HEK293 (cell line): Measurements from ENCODE around the gene OBSCN.

ENCODE experiments used
- CTCF ChIP-seq: fragments of 450-650 bp; formaldehyde crosslinking; IDR thresholded peaks from 2 replicates; pipeline ENCODE4 v1.5.1; 2016; ENCODE audit warnings: missing biosample characterization, missing genetic modification characterization
- EGR2 ChIP-seq: fragments of 450-650 bp; formaldehyde crosslinking; IDR thresholded peaks from 2 replicates; pipeline ENCODE4 v1.5.1; 2016; ENCODE audit warnings: low read depth, missing biosample characterization, missing genetic modification characterization
- GLI4 ChIP-seq: fragments of 450-650 bp; formaldehyde crosslinking; IDR thresholded peaks from 2 replicates; pipeline ENCODE4 v1.5.1; 2016; ENCODE audit warnings: missing biosample characterization, missing genetic modification characterization
- INSM2 ChIP-seq: fragments of 450-650 bp; formaldehyde crosslinking; IDR thresholded peaks from 2 replicates; pipeline ENCODE4 v1.5.1; 2016; ENCODE audit warnings: missing biosample characterization, missing genetic modification characterization
- KLF1 ChIP-seq: fragments of 450-650 bp; formaldehyde crosslinking; IDR thresholded peaks from 2 replicates; pipeline ENCODE4 v1.5.1; 2016; ENCODE audit warnings: missing biosample characterization, missing genetic modification characterization
- MEIS1 ChIP-seq: sonication (generic); formaldehyde crosslinking; IDR thresholded peaks from 2 replicates; pipeline ENCODE4 v1.8.1; 2022; ENCODE audit warnings: missing genetic modification reagents, mild to moderate bottlenecking, borderline replicate concordance
- MZF1 ChIP-seq: fragments of 450-650 bp; formaldehyde crosslinking; IDR thresholded peaks from 2 replicates; pipeline ENCODE4 v1.5.1; 2017; ENCODE audit warnings: missing biosample characterization, missing genetic modification characterization, borderline replicate concordance
- OSR2 ChIP-seq: fragments of 450-650 bp; formaldehyde crosslinking; IDR thresholded peaks from 2 replicates; pipeline ENCODE4 v1.5.1; 2016; ENCODE audit warnings: missing biosample characterization, missing genetic modification characterization
- ZBTB8A ChIP-seq: fragments of 450-650 bp; formaldehyde crosslinking; IDR thresholded peaks from 2 replicates; pipeline ENCODE4 v1.5.1; 2016; ENCODE audit warnings: missing biosample characterization, missing genetic modification characterization
- ZNF138 ChIP-seq: fragments of 450-650 bp; formaldehyde crosslinking; IDR thresholded peaks from 2 replicates; pipeline ENCODE4 v1.5.1; 2016; ENCODE audit warnings: missing biosample characterization, missing genetic modification characterization, borderline replicate concordance
- ZNF266 ChIP-seq: fragments of 450-650 bp; formaldehyde crosslinking; IDR thresholded peaks from 2 replicates; pipeline ENCODE4 v1.5.1; 2016; ENCODE audit warnings: missing biosample characterization, missing genetic modification characterization, low read depth
- ZNF274 ChIP-seq, 2 experiments: fragments of 200-500 bp in 1 of 2; fragments of 450-650 bp in 1 of 2; sonication (Bioruptor generic) in 1 of 2; formaldehyde crosslinking in 1 of 2; IDR thresholded peaks; 2 replicates each; pipeline versions ENCODE4 v1.5.1 to v1.6.1; 2014 to 2016; ENCODE audit warnings: borderline replicate concordance in 1 of 2, inconsistent platforms in 1 of 2, low read length in 1 of 2, missing biosample characterization in 1 of 2, missing genetic modification characterization in 1 of 2
- ZNF777 ChIP-seq: fragments of 450-650 bp; formaldehyde crosslinking; IDR thresholded peaks from 2 replicates; pipeline ENCODE4 v1.5.1; 2017; ENCODE audit warnings: missing biosample characterization, missing genetic modification characterization, borderline replicate concordance
- TF ChIP-seq, protein P1 (sequence below): fragments of 450-650 bp; formaldehyde crosslinking; IDR thresholded peaks from 2 replicates; pipeline ENCODE4 v1.5.1; 2017; ENCODE audit warnings: missing biosample characterization, missing genetic modification characterization
- TF ChIP-seq, protein P2 (sequence below): fragments of 450-650 bp; formaldehyde crosslinking; IDR thresholded peaks from 2 replicates; pipeline ENCODE4 v1.5.1; 2016; ENCODE audit warnings: missing biosample characterization, missing genetic modification characterization
- TF ChIP-seq, protein P3 (sequence below): fragments of 450-650 bp; formaldehyde crosslinking; optimal IDR thresholded peaks from 2 replicates; pipeline ENCODE3; 2016; ENCODE audit warnings: missing biosample characterization, mild to moderate bottlenecking, missing genetic modification characterization

OBSCN gene

GRCh38 chr1:228391411-228392020 lies 183.7 kb downstream of the OBSCN start (continued):
- TF ChIP-seq, protein P1, sequence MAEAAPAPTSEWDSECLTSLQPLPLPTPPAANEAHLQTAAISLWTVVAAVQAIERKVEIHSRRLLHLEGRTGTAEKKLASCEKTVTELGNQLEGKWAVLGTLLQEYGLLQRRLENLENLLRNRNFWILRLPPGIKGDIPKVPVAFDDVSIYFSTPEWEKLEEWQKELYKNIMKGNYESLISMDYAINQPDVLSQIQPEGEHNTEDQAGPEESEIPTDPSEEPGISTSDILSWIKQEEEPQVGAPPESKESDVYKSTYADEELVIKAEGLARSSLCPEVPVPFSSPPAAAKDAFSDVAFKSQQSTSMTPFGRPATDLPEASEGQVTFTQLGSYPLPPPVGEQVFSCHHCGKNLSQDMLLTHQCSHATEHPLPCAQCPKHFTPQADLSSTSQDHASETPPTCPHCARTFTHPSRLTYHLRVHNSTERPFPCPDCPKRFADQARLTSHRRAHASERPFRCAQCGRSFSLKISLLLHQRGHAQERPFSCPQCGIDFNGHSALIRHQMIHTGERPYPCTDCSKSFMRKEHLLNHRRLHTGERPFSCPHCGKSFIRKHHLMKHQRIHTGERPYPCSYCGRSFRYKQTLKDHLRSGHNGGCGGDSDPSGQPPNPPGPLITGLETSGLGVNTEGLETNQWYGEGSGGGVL (tag by site-specific recombination): no peak
- TF ChIP-seq MEIS1 (CRISPR knock-in tag) (no peak), ZBTB8A (tag by site-specific recombination) (0 out of 2 replicates have a peak, but pooled peaks have one; percentile 12), KLF1 (tag by site-specific recombination) (no peak), ZNF274 (IDR thresholded peaks at IDR 0.05; ENCODE audit: low read length) (no peak), ZNF274 (tag by site-specific recombination; IDR thresholded peaks at IDR 0.05; ENCODE audit: borderline replicate concordance) (no peak), ZNF138 (tag by site-specific recombination) (no peak), ZNF266 (tag by site-specific recombination) (no peak), GLI4 (tag by site-specific recombination) (0 out of 2 replicates have a peak, but pooled peaks have one; percentile 33), ZNF777 (tag by site-specific recombination) (no peak), EGR2 (tag by site-specific recombination) (peak; percentile 9; the same call in 1 of the 2 replicates), OSR2 (tag by site-specific recombination) (no peak), INSM2 (tag by site-specific recombination) (no peak), CTCF (tag by site-specific recombination) (0 out of 2 replicates have a peak, but pooled peaks have one; percentile 11), MZF1 (tag by site-specific recombination) (no peak)
- TF ChIP-seq, protein P2, sequence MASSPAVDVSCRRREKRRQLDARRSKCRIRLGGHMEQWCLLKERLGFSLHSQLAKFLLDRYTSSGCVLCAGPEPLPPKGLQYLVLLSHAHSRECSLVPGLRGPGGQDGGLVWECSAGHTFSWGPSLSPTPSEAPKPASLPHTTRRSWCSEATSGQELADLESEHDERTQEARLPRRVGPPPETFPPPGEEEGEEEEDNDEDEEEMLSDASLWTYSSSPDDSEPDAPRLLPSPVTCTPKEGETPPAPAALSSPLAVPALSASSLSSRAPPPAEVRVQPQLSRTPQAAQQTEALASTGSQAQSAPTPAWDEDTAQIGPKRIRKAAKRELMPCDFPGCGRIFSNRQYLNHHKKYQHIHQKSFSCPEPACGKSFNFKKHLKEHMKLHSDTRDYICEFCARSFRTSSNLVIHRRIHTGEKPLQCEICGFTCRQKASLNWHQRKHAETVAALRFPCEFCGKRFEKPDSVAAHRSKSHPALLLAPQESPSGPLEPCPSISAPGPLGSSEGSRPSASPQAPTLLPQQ (tag by site-specific recombination): no peak
- TF ChIP-seq, protein P3, sequence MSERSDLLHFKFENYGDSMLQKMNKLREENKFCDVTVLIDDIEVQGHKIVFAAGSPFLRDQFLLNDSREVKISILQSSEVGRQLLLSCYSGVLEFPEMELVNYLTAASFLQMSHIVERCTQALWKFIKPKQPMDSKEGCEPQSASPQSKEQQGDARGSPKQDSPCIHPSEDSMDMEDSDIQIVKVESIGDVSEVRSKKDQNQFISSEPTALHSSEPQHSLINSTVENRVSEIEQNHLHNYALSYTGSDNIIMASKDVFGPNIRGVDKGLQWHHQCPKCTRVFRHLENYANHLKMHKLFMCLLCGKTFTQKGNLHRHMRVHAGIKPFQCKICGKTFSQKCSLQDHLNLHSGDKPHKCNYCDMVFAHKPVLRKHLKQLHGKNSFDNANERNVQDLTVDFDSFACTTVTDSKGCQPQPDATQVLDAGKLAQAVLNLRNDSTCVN (tag by site-specific recombination): no peak
- TF ChIP-seq, all 188 proteins: peak for 11
